RCC 7860 (cell line): Measurements from ENCODE around the gene TASOR2.

Source experiments
- DNase-seq: peaks from one replicate; pipeline ENCODE4 v3.0.0-alpha.2; 2015; ENCODE audit warnings: low spot score
- FAIRE-seq: peaks from 2 replicates; lab custom pipeline; 2012; peaks lifted over from hg19 to GRCh38; lab: Jason Lieb, UNC

The TASOR2 gene

GRCh38 chr10:5684318-5684970 lies at the start of gene TASOR2:
TASOR2 (plus strand) TSS chr10:5684838; CDS start chr10:5720643, 35,805 bp downstream.
- FAIRE-seq (peak; percentile 80), DNase-seq (peak; percentile 96)

GRCh38 chr10:5634918-5635317 lies 49.7 kb upstream of the TASOR2 start:
- DNase-seq, result no peak
- no peak for FAIRE-seq

GRCh38 chr10:5638494-5638893 lies 46.1 kb upstream of the TASOR2 start:
- DNase-seq (no peak), FAIRE-seq (no peak)

- no peak for DNase-seq
- no peak for FAIRE-seq
Observed at GRCh38 chr10:5639066-5639465, 45.6 kb upstream of the TASOR2 start.

- DNase-seq (no peak), FAIRE-seq (no peak)
Observed at GRCh38 chr10:5640036-5640435, 44.6 kb upstream of the TASOR2 start.

GRCh38 chr10:5640501-5640900 lies 44.1 kb upstream of the TASOR2 start:
- no peak for FAIRE-seq
- DNase-seq, result no peak

GRCh38 chr10:5641501-5641900 lies 43.1 kb upstream of the TASOR2 start:
- no peak for FAIRE-seq
- DNase-seq, result no peak

GRCh38 chr10:5643346-5644067 lies 41.1 kb upstream of the TASOR2 start:
- no peak for DNase-seq
- no peak for FAIRE-seq

GRCh38 chr10:5644930-5645329 lies 39.7 kb upstream of the TASOR2 start:
- FAIRE-seq, result no peak
- DNase-seq, result no peak

GRCh38 chr10:5645375-5645774 lies 39.3 kb upstream of the TASOR2 start:
- DNase-seq, result no peak
- no peak for FAIRE-seq

GRCh38 chr10:5645944-5646617 lies 38.6 kb upstream of the TASOR2 start:
- FAIRE-seq, result no peak

GRCh38 chr10:5647507-5648240 lies 37.0 kb upstream of the TASOR2 start:
- FAIRE-seq, result no peak
- DNase-seq, result no peak

More at GRCh38 chr10:5645944-5646617, 38.6 kb upstream of the TASOR2 start:
- no peak for DNase-seq

GRCh38 chr10:5648494-5649457 lies 35.9 kb upstream of the TASOR2 start:
- no peak for FAIRE-seq
- no peak for DNase-seq

- no peak for DNase-seq
- FAIRE-seq, result no peak
Observed at GRCh38 chr10:5649746-5650145, 34.9 kb upstream of the TASOR2 start.

- FAIRE-seq (no peak), DNase-seq (no peak)
Observed at GRCh38 chr10:5650664-5651387, 33.8 kb upstream of the TASOR2 start.

- DNase-seq, result no peak
- no peak for FAIRE-seq
Observed at GRCh38 chr10:5651388-5651764, 33.3 kb upstream of the TASOR2 start.

GRCh38 chr10:5652746-5653145 lies 31.9 kb upstream of the TASOR2 start:
- FAIRE-seq (no peak), DNase-seq (no peak)

GRCh38 chr10:5654218-5654755 lies 30.4 kb upstream of the TASOR2 start:
- DNase-seq (no peak), FAIRE-seq (no peak)

GRCh38 chr10:5655121-5655520 lies 29.5 kb upstream of the TASOR2 start:
- DNase-seq, result no peak
- no peak for FAIRE-seq
